Head of caudate nucleus (tissue), 42 donors: Measurements from ENCODE around the gene MPI.
"Not testable (repeated sequence)": the region's sequence is repeated elsewhere in the genome, so short reads cannot be mapped to it uniquely, and the experiment has no call there.

Experiments
- DNase-seq, 42 donors: peaks; one replicate each; pipeline versions ENCODE4 v3.0.0 to v3.0.0-alpha.2; 2020 to 2021; ENCODE audit warnings: mixed read lengths in 7 of 42
- intact Hi-C: fragments of 100-400 bp; cut with DNase I; formaldehyde crosslinking; loops from one replicate; pipeline ENCODE4 v1.15.0; 2022

MPI gene

GRCh38 chr15:74907163-74907870 lies 17.5 kb downstream of the MPI start:
- intact Hi-C loops: no loop called here
- DNase-seq: no peak

- intact Hi-C loops: no loop called here
- DNase-seq: no peak
These were observed 18.8 kb downstream of the MPI start for GRCh38 chr15:74908635-74909034.

GRCh38 chr15:74913041-74913440 lies 23.2 kb downstream of the MPI start:
- intact Hi-C loops: no loop called here
- no peak for DNase-seq

- DNase-seq, intact Hi-C loops: not testable (repeated sequence)
These were observed 24.0 kb downstream of the MPI start for GRCh38 chr15:74913799-74914198.

- no peak for DNase-seq
- intact Hi-C loops: no loop called here
These were observed 27.8 kb downstream of the MPI start for GRCh38 chr15:74917676-74918075.

- no peak for DNase-seq
These were observed 30.6 kb downstream of the MPI start for GRCh38 chr15:74920456-74920855.

GRCh38 chr15:74924525-74924924 lies 34.7 kb downstream of the MPI start:
- intact Hi-C loops: no loop called here
- no peak for DNase-seq

More at GRCh38 chr15:74920456-74920855, 30.6 kb downstream of the MPI start:
- intact Hi-C loops: no loop called here

GRCh38 chr15:74928771-74929198 lies 38.9 kb downstream of the MPI start:
- intact Hi-C loops: no loop called here
- DNase-seq: no peak

GRCh38 chr15:74933573-74933972 lies 43.7 kb downstream of the MPI start:
- no peak for DNase-seq
- intact Hi-C loops: no loop called here

- intact Hi-C loops: not testable (repeated sequence)
These were observed 45.4 kb downstream of the MPI start for GRCh38 chr15:74935193-74935592.

GRCh38 chr15:74937272-74937589 lies 47.4 kb downstream of the MPI start:
- DNase-seq: peak in 1 of 42 donors; percentile 42
- intact Hi-C loops: no loop called here

More at GRCh38 chr15:74935193-74935592, 45.4 kb downstream of the MPI start:
- peak in 1 of 42 donors; percentile 31 for DNase-seq

- intact Hi-C loops: no loop called here
- peak; percentile 86 to 97 (median 94) for DNase-seq
These were observed 47.9 kb downstream of the MPI start, which contains the start of gene COX5A for GRCh38 chr15:74937590-74938371. TSS of gene COX5A (minus strand) at chr15:74938073. CDS start at chr15:74938014, 59 bp downstream.

GRCh38 chr15:74950078-74950908 lies 60.5 kb downstream of the MPI start:
- intact Hi-C loops: no loop called here
- DNase-seq: peak; percentile 13 to 94 (median 83)

- intact Hi-C loops: no loop called here
- no peak for DNase-seq
These were observed 61.2 kb downstream of the MPI start for GRCh38 chr15:74951006-74951405.
